OCI-LY7 (cell line): Measurements from ENCODE around the gene C1orf167. TPM values are rescaled to one million over a fixed set of nuclear protein-coding genes. Genes with fewer than 3 reads are reported as not detected.
A peak's percentile ranks its signal among the peaks of the same experiment; 100 is the strongest.

Experiments
- BruUV-seq: library from RNA; stranded (reverse); fragments of 400-500 nt; replicated peaks from 2 replicates; lab custom pipeline; 2021; lab: Mats Ljungman, UMichigan
- CTCF ChIA-PET: fragments of 300-600 bp; sonication (Branson Sonifier 250); formaldehyde crosslinking; loops from one replicate; lab custom pipeline; 2022; ENCODE audit warnings: antibody characterized with exemption; ENCODE audit not compliant: unreplicated experiment; lab: Charles Lee
- POLR2A ChIA-PET: fragments of 300-600 bp; sonication (Branson Sonifier 250); formaldehyde crosslinking; loops from one replicate; lab custom pipeline; 2022; ENCODE audit warnings: antibody characterized with exemption; lab: Charles Lee
- DNase-seq: peaks from one replicate; pipeline ENCODE4 v3.0.0-alpha.2; 2015; ENCODE audit warnings: low spot score
- H2AFZ ChIP-seq: fragments of 200-600 bp; sonication (generic), shearing (Covaris generic); 2 replicates; pipeline ENCODE4 v1.6.1; 2014; ENCODE audit warnings: mild to moderate bottlenecking, antibody characterized with exemption, low read length, moderate library complexity
- H3K27ac ChIP-seq: fragments of 200-600 bp; sonication (generic); 2 replicates; pipeline ENCODE4 v1.5.1; 2014; ENCODE audit warnings: mixed run types, low read depth, mild to moderate bottlenecking, moderate library complexity, low read length, inconsistent platforms; ENCODE audit not compliant: poor library complexity, severe bottlenecking
- H3K36me3 ChIP-seq: fragments of 200-600 bp; sonication (generic); 2 replicates; pipeline ENCODE4 v1.6.1; 2014; ENCODE audit warnings: mild to moderate bottlenecking, antibody characterized with exemption, low read length, moderate library complexity, mixed read lengths; ENCODE audit not compliant: insufficient read depth
- H3K4me1 ChIP-seq: fragments of 200-600 bp; sonication (generic); 2 replicates; pipeline ENCODE4 v1.5.1; 2014; ENCODE audit warnings: mild to moderate bottlenecking, low read length; ENCODE audit not compliant: insufficient read depth, poor library complexity, severe bottlenecking
- H3K4me2 ChIP-seq: fragments of 200-600 bp; sonication (generic); 2 replicates; pipeline ENCODE4 v1.6.1; 2014; ENCODE audit warnings: mild to moderate bottlenecking, low read length
- H3K4me3 ChIP-seq: fragments of 200-600 bp; sonication (generic); 2 replicates; pipeline ENCODE4 v1.5.1; 2014; ENCODE audit warnings: mild to moderate bottlenecking, low read depth, low read length; ENCODE audit not compliant: poor library complexity, severe bottlenecking
- H3K79me2 ChIP-seq: fragments of 200-600 bp; sonication (generic); 2 replicates; pipeline ENCODE4 v1.6.1; 2016; ENCODE audit warnings: low read depth, mild to moderate bottlenecking, low read length, moderate library complexity, mixed read lengths; ENCODE audit not compliant: insufficient read depth
- H3K9me2 ChIP-seq: fragments of 200-600 bp; sonication (generic); 2 replicates; pipeline ENCODE4 v1.6.1; 2016; ENCODE audit warnings: mild to moderate bottlenecking, low read length, mixed read lengths; ENCODE audit not compliant: insufficient read depth
- H3K9me3 ChIP-seq: fragments of 200-600 bp; sonication (generic); 2 replicates; pipeline ENCODE4 v1.6.1; 2014; ENCODE audit warnings: mild to moderate bottlenecking, mixed run types, low read length, mixed read lengths
- H4K20me1 ChIP-seq: fragments of 200-600 bp; sonication (generic); 2 replicates; pipeline ENCODE4 v1.6.1; 2014; ENCODE audit warnings: mild to moderate bottlenecking, antibody characterized with exemption, low read length, moderate library complexity, mixed read lengths; ENCODE audit not compliant: insufficient read depth
- CTCF ChIP-seq: fragments of 200-600 bp; sonication (generic); conservative IDR thresholded peaks from 2 replicates; pipeline ENCODE4 v1.5.1; 2014; ENCODE audit warnings: mild to moderate bottlenecking, antibody characterized with exemption, low read length, moderate library complexity, mixed read lengths
- EZH2phosphoT487 ChIP-seq: fragments of 200-600 bp; sonication (generic); IDR thresholded peaks from 2 replicates; pipeline ENCODE4 v1.6.1; 2018; ENCODE audit warnings: low read depth, borderline replicate concordance, mild to moderate bottlenecking, mixed run types, antibody characterized with exemption, low read length, moderate library complexity, mixed read lengths
- intact Hi-C: fragments of 100-400 bp; cut with micrococcal nuclease; formaldehyde crosslinking; loops from one replicate; pipeline ENCODE4 v1.10.0; 2022; ENCODE audit not compliant: unreplicated experiment
- total RNA-seq, 2 experiments: library from RNA; depleted of rRNA in 1 of 2; stranded (reverse); fragments of >200 nt in 1 of 2; shearing (Covaris generic) in 1 of 2; gene quantifications; 2 replicates each; pipeline ENCODE4 v1.2.3, GENCODE V29; 2014 to 2022

C1orf167 gene
- total RNA-seq, 2 experiments from 2014 or later, result 1.7 to 4.2 TPM

- no peak overlapping the region for H3K4me3 ChIP-seq
- peak; percentile 56 for DNase-seq
- H2AFZ ChIP-seq, result peak overlapping the region; percentile 79
- CTCF ChIA-PET, result no interaction called here
- POLR2A ChIA-PET, result interaction anchor here (0.7 kb wide), 1 partner anchor 52 kb away, joined by 4 read pairs; no protein-coding TSS in a partner anchor
- no peaks in the 10 kb centered on the region for H3K79me2 ChIP-seq
- peak overlapping the region; percentile 56 for H3K27ac ChIP-seq
- H3K9me2 ChIP-seq, result no peaks in the 10 kb centered on the region
- H3K4me2 ChIP-seq, result peak overlapping the region; percentile 55
- no peaks in the 10 kb centered on the region for H4K20me1 ChIP-seq
- peaks cover 33% of the 10 kb centered on the region for H3K4me1 ChIP-seq
- no TSS peak for BruUV-seq
- no peaks in the 10 kb centered on the region for H3K36me3 ChIP-seq
- no peaks in the 10 kb centered on the region for H3K9me3 ChIP-seq
- intact Hi-C loops, result no loop called here
- TF ChIP-seq CTCF (no peak), EZH2phosphoT487 (no peak)
Observed at GRCh38 chr1:11783556-11783955, 21.6 kb downstream of the C1orf167 start.

DNA sequence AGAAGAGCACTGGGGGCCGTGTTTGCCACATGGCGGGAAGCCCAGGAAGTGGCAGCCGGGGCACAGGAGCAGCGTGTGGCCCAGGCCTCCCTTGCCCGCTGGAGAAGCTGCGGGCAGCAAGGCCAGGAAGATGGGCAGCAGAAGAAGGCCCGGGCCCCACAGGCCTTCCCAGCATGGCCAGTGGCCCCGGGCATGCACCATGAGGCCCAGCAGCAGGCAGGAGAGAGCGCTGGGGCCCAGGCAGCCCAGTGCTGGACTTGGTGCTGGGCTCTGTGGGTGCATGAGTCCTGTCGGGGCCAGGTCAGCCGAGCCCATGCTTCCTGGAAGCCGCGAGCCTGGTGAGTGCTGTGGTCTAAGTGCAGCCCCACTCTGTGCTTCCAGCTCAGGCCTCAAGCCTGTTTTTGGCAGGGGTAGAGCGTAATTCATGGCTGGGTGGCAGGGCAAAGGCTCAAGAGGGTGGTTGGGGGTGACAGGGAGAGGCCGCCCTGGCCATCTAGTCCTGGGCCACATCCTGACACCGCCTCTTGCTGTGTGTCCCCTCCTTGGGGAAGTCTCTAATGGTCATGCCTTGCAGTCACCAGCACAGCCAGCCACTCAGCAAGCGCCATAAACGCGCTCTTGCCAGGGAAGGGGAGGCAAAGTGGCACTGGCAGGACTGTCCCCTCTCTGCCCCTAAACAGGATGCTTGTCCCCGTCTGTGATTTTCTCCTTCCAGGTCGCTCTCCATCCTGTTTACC lies 22.4 kb downstream of the C1orf167 start:
- H3K4me1 ChIP-seq, result peaks cover 33% of the 10 kb centered on the region
- no peaks in the 10 kb centered on the region for H4K20me1 ChIP-seq
- no peak for TF ChIP-seq CTCF
- TF ChIP-seq EZH2phosphoT487, result no peak
- peak overlapping the region; percentile 56 for H3K27ac ChIP-seq
- H3K9me3 ChIP-seq, result no peaks in the 10 kb centered on the region
- no peaks in the 10 kb centered on the region for H3K9me2 ChIP-seq
- intact Hi-C loops, result no loop called here
- no peaks in the 10 kb centered on the region for H3K36me3 ChIP-seq
- no TSS peak for BruUV-seq
- POLR2A ChIA-PET, result interaction anchor here (0.7 kb wide), 1 partner anchor 51 kb away, joined by 4 read pairs; no protein-coding TSS in a partner anchor
- no peaks in the 10 kb centered on the region for H3K79me2 ChIP-seq
- peak; percentile 30 for DNase-seq
- peak overlapping the region; percentile 55 for H3K4me2 ChIP-seq
- H2AFZ ChIP-seq, result peak overlapping the region; percentile 79
- CTCF ChIA-PET, result no interaction called here
- H3K4me3 ChIP-seq, result peak overlapping the region; percentile 34
